Transverse colon (tissue), 4 donors: Measurements from ENCODE around the gene SRSF4. TPM values are rescaled to one million over a fixed set of nuclear protein-coding genes. Genes with fewer than 3 reads are reported as not detected.
"Not testable (repeated sequence)": the region's sequence is repeated elsewhere in the genome, so short reads cannot be mapped to it uniquely, and the experiment has no call there.

Experiments used
- DNase-seq: peaks from one replicate; pipeline ENCODE4 v3.0.0-alpha.2; 2019
- H3K27ac ChIP-seq, 4 donors: fragments of 200-600 bp; sonication (generic); 2 replicates each; pipeline ENCODE4 v1.5.1; 2016 to 2018; ENCODE audit warnings: inconsistent platforms in 4 of 4
- H3K27me3 ChIP-seq: fragments of 200-600 bp; sonication (generic); 2 replicates; pipeline ENCODE4 v1.5.1; 2017; ENCODE audit warnings: inconsistent platforms
- H3K36me3 ChIP-seq, 4 donors: fragments of 200-600 bp; sonication (generic); 2 replicates each; pipeline ENCODE4 v1.5.1; 2017 to 2019; ENCODE audit warnings: inconsistent platforms in 4 of 4
- H3K4me1 ChIP-seq, 4 donors: fragments of 200-600 bp; sonication (generic); 2 replicates each; pipeline ENCODE4 v1.5.1; 2017 to 2020; ENCODE audit warnings: inconsistent platforms in 4 of 4
- H3K4me3 ChIP-seq, 4 donors: fragments of 200-600 bp; sonication (generic); 1 replicate in 1 of 4; 2 replicates in 3 of 4; pipeline versions ENCODE4 v1.5.1 to v1.6.1; 2017 to 2019; ENCODE audit warnings: inconsistent platforms in 4 of 4
- H3K9me3 ChIP-seq, 2 donors: fragments of 200-600 bp; sonication (generic); 2 replicates each; pipeline ENCODE4 v1.5.1; 2017 to 2019; ENCODE audit warnings: inconsistent platforms in 2 of 2
- EP300 ChIP-seq: sonication (generic); formaldehyde crosslinking; IDR thresholded peaks from one replicate; pipeline ENCODE4 v1.6.1; 2017; ENCODE audit warnings: antibody characterized with exemption, low read depth
- POLR2A ChIP-seq: fragments of 450-650 bp; IDR thresholded peaks from one replicate; pipeline ENCODE4 v1.6.1; 2016; ENCODE audit warnings: antibody characterized with exemption, mild to moderate bottlenecking, moderate library complexity
- POLR2AphosphoS5 ChIP-seq, 3 donors: sonication (generic); formaldehyde crosslinking; IDR thresholded peaks; one replicate each; pipeline ENCODE4 v1.6.1; 2016; ENCODE audit warnings: antibody characterized with exemption in 3 of 3
- WGBS, 2 donors: methylation state at CpG; one replicate each; pipeline ENCODE4 v1.1.5; 2018; ENCODE audit warnings: low coverage in 1 of 2; 5-methylcytosine and 5-hydroxymethylcytosine counted together
- in situ Hi-C, 4 donors: fragments of 200-750 bp; cut with MboI; loops; one replicate each; pipeline versions ENCODE4 v1.15.0 to v1.15.1; 2017; ENCODE audit warnings: low sequenced_read_pairs in 3 of 4, low pct_ligation_motif_present in 1 of 4, low pct_unique_long_range_greater_than_20kb in 1 of 4
- intact Hi-C: fragments of 100-400 bp; cut with DNase I; formaldehyde crosslinking; loops from one replicate; pipeline ENCODE4 v1.15.1; 2023; ENCODE audit warnings: low total_unique reads
- total RNA-seq, 4 donors: library from RNA; depleted of rRNA; stranded (reverse); fragments of >200 nt; gene quantifications; one replicate each; pipeline ENCODE4 v1.1.0, GENCODE V29; 2016
- TF ChIP-seq, protein P1 (sequence below), 5 experiments: fragments of 200-600 bp in 3 of 5; fragments of 450-650 bp in 2 of 5; sonication (generic) in 3 of 5; IDR thresholded peaks; 1 replicate in 2 of 5; 2 replicates in 3 of 5; pipeline ENCODE4 v1.5.1; 2016 to 2017; ENCODE audit warnings: antibody characterized with exemption in 5 of 5, inconsistent platforms in 3 of 5, mild to moderate bottlenecking in 2 of 5, moderate library complexity in 1 of 5

Gene SRSF4
- total RNA-seq, 4 donors from 2014 or later, result 67.3 to 98.0 (median 72.4) TPM

DNA sequence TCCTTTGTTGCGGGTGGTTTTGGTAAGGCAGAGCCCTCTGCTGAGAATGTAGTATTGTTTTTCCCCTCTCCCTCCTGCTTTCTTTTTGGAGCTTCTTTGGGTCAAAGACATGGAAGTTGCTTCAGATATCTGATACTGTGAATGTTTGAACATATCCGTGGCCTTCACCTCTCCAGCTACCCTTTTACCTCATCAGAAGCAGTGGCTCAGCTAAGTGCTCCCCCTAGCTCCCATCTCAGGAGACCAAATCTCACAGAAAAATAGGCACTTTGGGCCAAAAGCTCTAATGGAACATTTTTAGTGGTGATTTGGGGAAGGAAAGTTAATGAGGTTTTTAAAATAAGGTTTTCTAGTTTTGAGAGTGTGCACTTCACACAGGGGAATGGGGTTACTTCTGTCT lies 64.3 kb downstream of the SRSF4 start:
- no peak for DNase-seq
- TF ChIP-seq POLR2AphosphoS5 (IDR thresholded peaks at IDR 0.05), result no peak
- TF ChIP-seq EP300, result no peak
- TF ChIP-seq, protein P1, sequence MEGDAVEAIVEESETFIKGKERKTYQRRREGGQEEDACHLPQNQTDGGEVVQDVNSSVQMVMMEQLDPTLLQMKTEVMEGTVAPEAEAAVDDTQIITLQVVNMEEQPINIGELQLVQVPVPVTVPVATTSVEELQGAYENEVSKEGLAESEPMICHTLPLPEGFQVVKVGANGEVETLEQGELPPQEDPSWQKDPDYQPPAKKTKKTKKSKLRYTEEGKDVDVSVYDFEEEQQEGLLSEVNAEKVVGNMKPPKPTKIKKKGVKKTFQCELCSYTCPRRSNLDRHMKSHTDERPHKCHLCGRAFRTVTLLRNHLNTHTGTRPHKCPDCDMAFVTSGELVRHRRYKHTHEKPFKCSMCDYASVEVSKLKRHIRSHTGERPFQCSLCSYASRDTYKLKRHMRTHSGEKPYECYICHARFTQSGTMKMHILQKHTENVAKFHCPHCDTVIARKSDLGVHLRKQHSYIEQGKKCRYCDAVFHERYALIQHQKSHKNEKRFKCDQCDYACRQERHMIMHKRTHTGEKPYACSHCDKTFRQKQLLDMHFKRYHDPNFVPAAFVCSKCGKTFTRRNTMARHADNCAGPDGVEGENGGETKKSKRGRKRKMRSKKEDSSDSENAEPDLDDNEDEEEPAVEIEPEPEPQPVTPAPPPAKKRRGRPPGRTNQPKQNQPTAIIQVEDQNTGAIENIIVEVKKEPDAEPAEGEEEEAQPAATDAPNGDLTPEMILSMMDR (IDR thresholded peaks at IDR 0.05), result no peak
- TF ChIP-seq POLR2A, result no peak
- in situ Hi-C loops (loop anchor here in 1 of 4 donors (10.0 kb wide), 1 partner anchor 77 kb away; no protein-coding TSS in a partner anchor), intact Hi-C loops (no loop called here)
- H3K36me3 ChIP-seq, result peaks cover 0 to 10% (median 4%) of the 10 kb centered on the region in 4 donors
- H3K9me3 ChIP-seq, result no peaks in the 10 kb centered on the region
- peak overlapping the region in 1 of 4 donors; percentile 97 for H3K27ac ChIP-seq
- WGBS, 2 donors, result 77 to 100% methylated on average over 2 of the region's 2 CpGs
- peaks cover 3 to 30% (median 15%) of the 10 kb centered on the region in 4 donors for H3K4me1 ChIP-seq
- H3K4me3 ChIP-seq, result no peak overlapping the region
- H3K27me3 ChIP-seq, result peaks cover 18% of the 10 kb centered on the region

DNA sequence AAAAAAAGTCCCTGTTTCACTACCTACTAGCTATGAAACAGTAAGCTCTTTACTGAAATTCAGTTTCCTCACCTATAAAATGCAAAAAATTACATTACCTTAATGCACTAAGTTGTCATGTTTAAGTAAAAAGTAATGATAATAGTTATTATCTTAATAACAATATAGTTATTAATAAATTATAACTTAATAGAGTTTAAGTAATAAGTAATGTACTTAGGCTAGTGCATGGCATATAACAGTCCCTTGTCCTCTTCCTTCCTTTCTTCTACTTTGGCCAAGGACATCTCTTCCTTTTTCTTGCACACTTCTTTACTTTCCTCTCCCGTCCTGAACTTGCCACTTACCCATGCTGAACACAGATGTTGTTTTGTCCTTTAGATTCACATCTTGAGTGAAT lies 67.0 kb downstream of the SRSF4 start:
- Histone ChIP-seq H3K27me3 (no peaks in the 10 kb centered on the region), H3K4me1 (peaks cover 0 to 9% (median 0%) of the 10 kb centered on the region in 4 donors), H3K27ac (no peak overlapping the region), H3K9me3 (no peaks in the 10 kb centered on the region), H3K36me3 (peaks cover 0 to 15% (median 7%) of the 10 kb centered on the region in 4 donors), H3K4me3 (no peak overlapping the region)
- in situ Hi-C loops (loop anchor here in 1 of 4 donors (10.0 kb wide), 1 partner anchor 80 kb away; no protein-coding TSS in a partner anchor), intact Hi-C loops (no loop called here)
- WGBS, 2 donors, result 71 to 90% methylated on average over 1 of the region's 1 CpG
- TF ChIP-seq POLR2AphosphoS5 (IDR thresholded peaks at IDR 0.05) (no peak), POLR2A (no peak), EP300 (no peak)
- TF ChIP-seq, protein P1 (IDR thresholded peaks at IDR 0.05), result no peak
- no peak for DNase-seq

DNA sequence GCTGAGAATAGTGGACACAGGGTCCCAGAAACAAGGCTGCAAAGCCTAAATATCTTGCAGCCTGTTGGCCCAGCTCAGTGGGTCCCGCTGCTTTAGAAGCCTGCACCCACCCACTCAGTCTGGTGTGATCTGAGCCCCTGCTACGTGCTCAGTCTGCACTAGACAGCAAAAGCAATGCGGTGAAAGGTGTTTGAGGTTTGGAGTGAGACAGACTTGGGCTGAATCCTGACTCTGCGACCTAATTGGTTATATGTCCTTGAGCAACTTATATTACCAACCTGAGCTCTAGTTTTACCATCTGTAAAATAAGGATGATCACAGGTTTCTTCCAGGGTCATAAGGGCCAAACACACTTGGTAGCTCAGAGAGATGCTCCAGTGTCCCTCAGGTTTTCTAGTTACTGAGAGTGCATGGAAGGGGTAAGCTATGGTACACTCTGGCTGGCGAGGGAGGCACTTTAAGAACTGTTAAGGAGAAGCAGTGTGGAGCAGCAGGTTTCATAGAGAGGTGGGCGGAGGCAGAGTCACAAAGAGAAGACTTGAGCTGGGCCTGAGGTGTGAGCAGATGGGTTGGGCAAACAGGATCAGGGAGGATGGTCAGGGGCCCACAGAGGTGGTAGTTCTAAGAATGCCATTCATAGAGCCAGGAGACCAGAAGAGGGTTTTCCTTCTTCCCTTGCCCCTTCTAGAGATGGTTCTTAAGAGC lies 68.1 kb downstream of the SRSF4 start:
- Histone ChIP-seq H3K27me3 (no peaks in the 10 kb centered on the region), H3K27ac (no peak overlapping the region), H3K4me3 (no peak overlapping the region), H3K36me3 (peaks cover 0 to 21% (median 11%) of the 10 kb centered on the region in 4 donors), H3K4me1 (no peaks in the 10 kb centered on the region), H3K9me3 (no peaks in the 10 kb centered on the region)
- WGBS, 2 donors, result 73% methylated on average over 6 of the region's 6 CpGs; no CpG with 5 or more reads in 1 of the 2 donors
- DNase-seq, result no peak
- intact Hi-C loops (no loop called here), in situ Hi-C loops (loop anchor here in 1 of 4 donors (10.0 kb wide), 1 partner anchor 81 kb away; no protein-coding TSS in a partner anchor)
- TF ChIP-seq POLR2AphosphoS5 (IDR thresholded peaks at IDR 0.05) (no peak), POLR2A (no peak), EP300 (no peak)
- TF ChIP-seq, protein P1 (IDR thresholded peaks at IDR 0.05), result no peak

DNA sequence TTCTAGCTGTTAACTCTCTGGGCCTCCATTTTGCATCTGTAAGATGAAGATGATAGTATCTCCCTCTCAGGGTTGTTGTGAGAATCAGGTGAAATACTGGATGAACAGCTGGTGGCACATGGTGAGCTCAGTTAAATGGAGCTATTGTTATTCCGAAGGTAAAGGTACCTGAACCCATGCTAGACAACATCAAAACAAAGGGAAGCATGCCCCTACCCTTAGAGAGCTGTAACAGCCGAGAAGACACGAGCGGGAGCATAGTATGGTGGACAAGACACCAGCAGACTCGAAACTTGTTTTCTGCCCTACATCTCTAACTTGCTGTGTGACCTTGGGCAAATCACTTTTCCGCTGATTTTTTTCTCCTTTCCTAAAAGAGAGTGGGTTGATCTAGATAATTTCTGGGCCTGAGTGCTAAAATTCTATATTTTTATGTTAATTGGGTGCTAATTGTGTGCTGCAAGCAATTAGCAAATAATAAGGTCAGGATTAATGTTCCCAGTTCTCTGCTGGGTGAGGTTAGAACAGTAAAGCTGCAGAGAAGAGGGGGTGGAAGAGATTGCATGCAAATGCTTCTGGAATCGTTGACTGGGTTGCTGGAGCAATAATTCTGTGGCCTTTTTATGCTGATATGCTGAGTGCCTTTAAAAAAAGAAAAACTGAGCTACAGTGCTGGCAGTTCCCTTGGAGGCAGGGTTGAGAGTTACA lies 68.8 kb downstream of the SRSF4 start:
- TF ChIP-seq, protein P1 (IDR thresholded peaks at IDR 0.05), result no peak
- TF ChIP-seq POLR2AphosphoS5 (IDR thresholded peaks at IDR 0.05) (no peak), EP300 (no peak), POLR2A (no peak)
- H3K4me1 ChIP-seq, result no peaks in the 10 kb centered on the region
- no peak for DNase-seq
- H3K9me3 ChIP-seq, result no peaks in the 10 kb centered on the region
- no peak overlapping the region for H3K27ac ChIP-seq
- H3K4me3 ChIP-seq, result no peak overlapping the region
- intact Hi-C loops, result no loop called here
- 88 to 91% methylated on average over 7 of the region's 7 CpGs for WGBS, 2 donors
- in situ Hi-C loops, result loop anchor here in 1 of 4 donors (10.0 kb wide), 1 partner anchor 82 kb away; no protein-coding TSS in a partner anchor
- peaks cover 0 to 21% (median 11%) of the 10 kb centered on the region in 4 donors for H3K36me3 ChIP-seq
- H3K27me3 ChIP-seq, result no peaks in the 10 kb centered on the region

DNA sequence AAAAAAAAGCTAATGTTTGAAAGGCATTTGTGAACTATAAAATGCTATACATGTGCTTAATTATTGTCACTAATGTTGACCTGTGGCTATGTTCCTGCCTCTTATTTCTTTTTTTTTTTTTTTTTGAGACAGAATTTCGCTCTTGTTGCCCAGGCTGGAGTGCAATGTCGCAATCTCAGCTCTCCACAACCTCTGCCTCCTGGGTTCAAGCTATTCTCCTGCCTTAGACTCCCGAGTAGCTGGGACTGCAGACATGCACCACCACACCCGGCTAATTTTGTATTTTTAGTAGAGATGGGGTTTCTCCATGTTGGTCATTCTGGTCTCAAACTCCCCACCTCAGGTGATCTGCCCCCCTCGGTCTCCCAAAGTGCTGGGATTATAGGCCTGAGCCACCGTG lies 73.7 kb downstream of the SRSF4 start:
- DNase-seq, in situ Hi-C loops, H3K4me3 ChIP-seq, H3K27ac ChIP-seq, H3K4me1 ChIP-seq, intact Hi-C loops, H3K27me3 ChIP-seq, H3K9me3 ChIP-seq: not testable (repeated sequence)
- peaks cover 0 to 13% (median 6%) of the 10 kb centered on the region in 4 donors for H3K36me3 ChIP-seq
- 96 to 100% methylated on average over 1 to 6 of the region's 6 CpGs for WGBS, 2 donors
